Mesodermal cell (in vitro differentiated cells): ENCODE results near the gene POTEB2. TPM values are rescaled to one million over a fixed set of nuclear protein-coding genes. Genes with fewer than 3 reads are reported as not detected.
"Not testable (repeated sequence)": the region's sequence is repeated elsewhere in the genome, so short reads cannot be mapped to it uniquely, and the experiment has no call there.

Source experiments
- H3K27ac ChIP-seq: 2 replicates; pipeline ENCODE4 v1.7.0; 2013; ENCODE audit warnings: mild to moderate bottlenecking, low read depth, low read length, moderate library complexity; ENCODE audit not compliant: severe bottlenecking
- H3K36me3 ChIP-seq: 2 replicates; pipeline ENCODE4 v1.7.1; 2013; ENCODE audit warnings: mild to moderate bottlenecking, low read length, moderate library complexity; ENCODE audit not compliant: control insufficient read depth, insufficient read depth
- H3K4me1 ChIP-seq: one replicate; pipeline ENCODE4 v1.7.1; 2013; ENCODE audit warnings: mild to moderate bottlenecking, low read length; ENCODE audit not compliant: insufficient read depth, control insufficient read depth, poor library complexity, severe bottlenecking
- H3K4me3 ChIP-seq: 2 replicates; pipeline ENCODE4 v1.7.0; 2013; ENCODE audit warnings: low read length, control low read depth, mild to moderate bottlenecking; ENCODE audit not compliant: insufficient read depth, poor library complexity, severe bottlenecking; ENCODE audit errors: extremely low read depth
- H3K9me3 ChIP-seq: 2 replicates; pipeline ENCODE4 v1.7.1; 2013; ENCODE audit warnings: mild to moderate bottlenecking, low read length, moderate library complexity; ENCODE audit not compliant: control insufficient read depth
- WGBS, 2 experiments: methylation state at CpG; one replicate each; pipeline ENCODE4 v1.1.5; 2013; ENCODE audit warnings: missing lambda C conversion rate in 2 of 2; ENCODE audit not compliant: insufficient coverage in 2 of 2; 5-methylcytosine and 5-hydroxymethylcytosine counted together
- polyA plus RNA-seq, 2 experiments: library from polyadenylated mRNA; stranded (reverse); fragments of 50-300 nt; gene quantifications; one replicate each; pipeline ENCODE4 v1.2.3, GENCODE V29; 2013

The POTEB2 gene
- not detected for polyA plus RNA-seq (2013, experiment 1 of 2)
- not detected for polyA plus RNA-seq (2013, experiment 2 of 2)

DNA sequence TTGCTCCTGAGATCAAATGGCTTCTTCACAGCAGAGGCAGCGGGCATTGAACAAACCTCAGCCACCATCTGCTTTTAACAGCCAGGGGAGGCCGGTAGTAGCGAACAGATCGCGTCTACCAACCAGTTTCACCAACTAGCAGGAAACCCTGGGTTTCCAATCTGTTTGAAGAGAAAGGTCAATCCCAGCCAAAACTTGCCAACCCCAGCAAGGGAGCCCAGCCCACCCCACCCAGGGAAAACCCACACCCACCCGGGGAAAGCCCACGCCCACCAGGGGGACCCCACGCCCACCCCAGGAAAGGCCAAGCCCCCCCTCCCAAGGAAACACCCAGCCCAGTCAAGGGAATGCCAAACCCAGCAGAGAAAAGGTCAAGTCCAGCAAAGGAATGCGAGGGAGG, at the start of gene POTEB2:
Gene POTEB2, minus strand, starts transcription at position 101 of the 400 bp plus-strand sequence. Its CDS starts 33 bp downstream, at position 68.
- H3K36me3 ChIP-seq, H3K27ac ChIP-seq, H3K4me1 ChIP-seq, H3K9me3 ChIP-seq, H3K4me3 ChIP-seq: not testable (repeated sequence)
- no CpG with 5 or more reads among the region's 9 CpGs for WGBS, 2 experiments

DNA sequence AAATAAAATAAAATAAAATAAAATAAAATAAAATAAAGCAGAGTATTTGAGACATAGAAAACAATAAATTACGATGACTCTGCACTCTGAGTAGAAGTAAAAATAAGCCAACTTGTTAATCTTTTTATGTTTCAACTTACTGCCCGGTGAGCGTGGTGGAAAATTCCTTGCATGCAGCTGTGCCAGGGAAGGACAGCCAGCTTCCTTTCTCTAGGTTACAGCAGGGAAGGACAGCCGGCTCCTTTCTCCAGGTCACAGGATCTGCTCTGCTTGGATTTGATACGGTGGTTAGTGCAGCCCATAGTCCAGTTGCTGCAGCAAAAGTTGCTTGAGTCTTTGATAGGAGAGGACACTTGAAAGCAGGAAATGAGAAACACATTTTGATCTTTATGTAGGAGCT, 13.8 kb upstream of the POTEB2 start:
- H3K27ac ChIP-seq, H3K4me1 ChIP-seq, H3K4me3 ChIP-seq, H3K9me3 ChIP-seq, H3K36me3 ChIP-seq: not testable (repeated sequence)
- WGBS, 2 experiments = no CpG with 5 or more reads among the region's 5 CpGs

DNA sequence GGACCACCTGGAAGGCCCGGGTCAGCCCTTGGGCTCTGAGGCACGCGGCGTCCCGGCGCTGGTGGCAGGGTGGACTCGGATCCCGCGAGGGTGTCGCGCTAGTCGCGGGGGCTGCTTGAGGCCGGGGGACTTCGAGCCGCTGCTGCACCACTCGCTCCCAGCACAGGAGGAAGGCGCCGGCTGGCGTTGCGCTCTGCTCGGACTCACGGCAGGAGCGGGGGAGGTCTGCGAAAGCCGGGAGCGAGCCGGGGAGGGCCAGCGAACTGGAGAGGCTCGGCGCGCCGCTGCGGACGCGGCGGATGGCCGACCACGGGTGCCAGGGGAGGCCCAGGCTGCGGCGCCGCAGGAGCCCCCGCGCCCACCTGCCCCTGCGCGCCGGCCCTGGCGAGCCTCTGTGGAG, 12.3 kb upstream of the POTEB2 start:
- not testable (repeated sequence) for H3K36me3 ChIP-seq, H3K27ac ChIP-seq, H3K9me3 ChIP-seq, H3K4me1 ChIP-seq, H3K4me3 ChIP-seq
- no CpG with 5 or more reads among the region's 48 CpGs for WGBS, 2 experiments

DNA sequence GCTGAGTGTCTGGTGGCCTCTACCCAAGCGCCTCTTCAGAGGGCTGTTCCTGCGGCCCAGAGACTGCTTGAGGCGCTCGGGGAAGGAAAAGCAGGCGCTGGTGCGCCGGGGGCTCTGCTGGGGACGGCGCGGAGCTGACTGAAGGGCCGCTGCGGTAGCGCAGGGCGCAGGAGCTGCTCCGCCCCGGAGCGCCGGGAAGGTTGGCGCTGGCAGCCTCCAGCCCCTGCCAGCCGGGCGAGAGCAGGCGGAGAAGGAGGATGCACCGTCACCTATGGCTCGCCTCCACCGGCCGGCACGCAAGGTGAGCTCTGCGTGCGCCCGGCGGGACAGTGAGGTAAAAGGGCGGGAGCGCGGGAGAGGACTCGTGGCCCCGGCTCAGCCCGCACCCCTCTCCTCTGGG, 11.7 kb upstream of the POTEB2 start:
- WGBS, 2 experiments = no CpG with 5 or more reads among the region's 37 CpGs
- H3K27ac ChIP-seq, H3K4me1 ChIP-seq, H3K4me3 ChIP-seq, H3K9me3 ChIP-seq, H3K36me3 ChIP-seq: not testable (repeated sequence)
